Sigmoid colon (tissue), 7 donors: ENCODE results near the gene MXD4. TPM values are rescaled to one million over a fixed set of nuclear protein-coding genes. Genes with fewer than 3 reads are reported as not detected.
"Not testable (repeated sequence)": the region's sequence is repeated elsewhere in the genome, so short reads cannot be mapped to it uniquely, and the experiment has no call there.

Experiments used
- DNase-seq: peaks from one replicate; pipeline ENCODE4 v3.0.0-alpha.2; 2019
- H3K27ac ChIP-seq, 4 donors: fragments of 200-600 bp; sonication (generic); one replicate each; pipeline ENCODE4 v1.5.1; 2016 to 2019; ENCODE audit warnings: mild to moderate bottlenecking in 1 of 4
- H3K27me3 ChIP-seq, 3 donors: fragments of 200-600 bp; sonication (generic); one replicate each; pipeline ENCODE4 v1.5.1; 2019; ENCODE audit warnings: mild to moderate bottlenecking in 1 of 3
- H3K36me3 ChIP-seq, 4 donors: fragments of 200-600 bp; sonication (generic); one replicate each; pipeline ENCODE4 v1.5.1; 2016 to 2019
- H3K4me1 ChIP-seq, 4 donors: fragments of 200-600 bp; sonication (generic); one replicate each; pipeline ENCODE4 v1.5.1; 2017 to 2019
- H3K4me3 ChIP-seq, 4 donors: fragments of 200-600 bp; sonication (generic); one replicate each; pipeline ENCODE4 v1.5.1; 2017 to 2019; ENCODE audit warnings: mild to moderate bottlenecking in 2 of 4, moderate library complexity in 1 of 4
- H3K9me3 ChIP-seq, 4 donors: fragments of 200-600 bp in 3 of 4; sonication (generic) in 3 of 4; one replicate each; pipeline versions ENCODE4 v1.5.1 to v1.6.1; 2013 to 2019
- CTCF ChIP-seq, 4 experiments: fragments of 450-650 bp in 3 of 4; fragments of 200-600 bp in 1 of 4; IDR thresholded peaks; one replicate each; pipeline ENCODE4 v1.5.1; 2016 to 2019; ENCODE audit warnings: antibody characterized with exemption in 4 of 4, mild to moderate bottlenecking in 3 of 4, moderate library complexity in 2 of 4
- EP300 ChIP-seq, 4 donors: sonication (generic); formaldehyde crosslinking; IDR thresholded peaks; one replicate each; pipeline ENCODE4 v1.6.1; 2017; ENCODE audit warnings: antibody characterized with exemption in 4 of 4
- POLR2A ChIP-seq, 2 donors: fragments of 450-650 bp; IDR thresholded peaks; one replicate each; pipeline ENCODE4 v1.6.1; 2016; ENCODE audit warnings: antibody characterized with exemption in 2 of 2, mild to moderate bottlenecking in 2 of 2, moderate library complexity in 2 of 2
- POLR2AphosphoS5 ChIP-seq, 4 donors: sonication (generic); formaldehyde crosslinking; IDR thresholded peaks; one replicate each; pipeline ENCODE4 v1.6.1; 2017; ENCODE audit warnings: antibody characterized with exemption in 4 of 4
- WGBS, 2 donors: extraction: QIAGEN DNeasy Blood & Tissue Kit; methylation state at CpG; one replicate each; pipeline ENCODE4 v1.1.7; 2013; 5-methylcytosine and 5-hydroxymethylcytosine counted together
- intact Hi-C: fragments of 100-400 bp; cut with DNase I; formaldehyde crosslinking; loops from one replicate; pipeline ENCODE4 v1.15.1; 2023
- polyA plus RNA-seq, 3 donors: library from polyadenylated mRNA; stranded (reverse); fragments of 200-250 nt; gene quantifications; one replicate each; pipeline ENCODE4 v1.2.3, GENCODE V29; 2013
- small RNA-seq, 3 donors: library from RNA; depleted of rRNA; stranded (forward); fragments of <200 nt; gene quantifications; one replicate each; pipeline ENCODE3, GENCODE V24; 2016
- total RNA-seq, 4 donors: library from RNA; depleted of rRNA; stranded (reverse); fragments of >200 nt; gene quantifications; one replicate each; pipeline ENCODE4 v1.1.0, GENCODE V29; 2016
- donor health status: healthy with polysubstance abuse.
- donor health status: Bipolar disorder and iron deficiency.
- donor health status: healthy.

Gene MXD4
- total and polyA plus RNA-seq, 7 donors, result 25.0 to 62.0 (median 36.4) TPM

GRCh38 chr4:2218436-2218835 is 43.5 kb downstream of the MXD4 start:
- no peak for DNase-seq
- H3K4me3 ChIP-seq, result no peak overlapping the region
- H3K9me3 ChIP-seq, result no peaks in the 10 kb centered on the region
- WGBS, 2 donors, result 62 to 85% methylated on average over 1 of the region's 1 CpG
- intact Hi-C loops, result no loop called here
- no peaks in the 10 kb centered on the region for H3K27me3 ChIP-seq
- peaks cover 0 to 7% (median 0%) of the 10 kb centered on the region in 4 donors for H3K4me1 ChIP-seq
- TF ChIP-seq CTCF (IDR thresholded peaks at IDR 0.05), result no peak
- no peak for TF ChIP-seq POLR2A (IDR thresholded peaks at IDR 0.05)
- no peak for TF ChIP-seq EP300 (IDR thresholded peaks at IDR 0.05)
- no peak for TF ChIP-seq POLR2AphosphoS5 (IDR thresholded peaks at IDR 0.05)
- H3K27ac ChIP-seq, result no peak overlapping the region
- peaks cover 0 to 5% (median 4%) of the 10 kb centered on the region in 4 donors for H3K36me3 ChIP-seq

GRCh38 chr4:2217726-2218125 is 44.2 kb downstream of the MXD4 start:
- Histone ChIP-seq H3K36me3 (no peaks in the 10 kb centered on the region), H3K27ac (no peak overlapping the region), H3K4me3 (no peak overlapping the region), H3K27me3 (no peaks in the 10 kb centered on the region), H3K9me3 (no peaks in the 10 kb centered on the region), H3K4me1 (peaks cover 0 to 7% (median 0%) of the 10 kb centered on the region in 4 donors)
- no peak for DNase-seq
- intact Hi-C loops, result no loop called here
- 43 to 56% methylated on average over 3 of the region's 3 CpGs for WGBS, 2 donors
- TF ChIP-seq POLR2A (IDR thresholded peaks at IDR 0.05) (no peak), CTCF (IDR thresholded peaks at IDR 0.05) (no peak), EP300 (IDR thresholded peaks at IDR 0.05) (no peak), POLR2AphosphoS5 (IDR thresholded peaks at IDR 0.05) (no peak)

- H3K4me1 ChIP-seq, result no peaks in the 10 kb centered on the region
- peaks cover 0 to 9% (median 0%) of the 10 kb centered on the region in 4 donors for H3K36me3 ChIP-seq
- H3K27me3 ChIP-seq, result no peaks in the 10 kb centered on the region
- WGBS, 2 donors, result 63 to 85% methylated on average over 1 of the region's 1 CpG
- H3K9me3 ChIP-seq, result no peaks in the 10 kb centered on the region
- H3K27ac ChIP-seq, result no peak overlapping the region
- TF ChIP-seq EP300 (IDR thresholded peaks at IDR 0.05) (no peak), POLR2A (IDR thresholded peaks at IDR 0.05) (no peak), POLR2AphosphoS5 (IDR thresholded peaks at IDR 0.05) (no peak), CTCF (IDR thresholded peaks at IDR 0.05) (no peak)
- no peak for DNase-seq
- intact Hi-C loops, result no loop called here
- H3K4me3 ChIP-seq, result no peak overlapping the region
Measured at GRCh38 chr4:2212831-2213230, 49.1 kb downstream of the MXD4 start.

GRCh38 chr4:2202789-2203188 is 59.1 kb downstream of the MXD4 start:
- intact Hi-C loops, H3K4me3 ChIP-seq, H3K27ac ChIP-seq, H3K9me3 ChIP-seq, H3K4me1 ChIP-seq, DNase-seq, H3K27me3 ChIP-seq: not testable (repeated sequence)
- WGBS, 2 donors, result 96 to 100% methylated on average over 1 of the region's 1 CpG
- H3K36me3 ChIP-seq, result peaks cover 0 to 10% (median 0%) of the 10 kb centered on the region in 4 donors

Small RNA genes within 50 kb of the gene (small RNA-seq; reads per million reads assigned to genes)
- 0 reads per million in 3 donors for gene COX6B1P5

Other genes with a start within 250 kb of the MXD4 start
- gene NAT8L, start 202.8 kb downstream of the MXD4 start, total RNA-seq, result under 1 TPM in 3 of 4 donors, not detected in 1; 0.27 to 0.36 (median 0.28) TPM
- 1 to 10 TPM in 1 of 3 donors, under 1 TPM in 1, not detected in 1; under 0.01 to 2.4 TPM for gene NAT8L, start 202.8 kb downstream of the MXD4 start, polyA plus RNA-seq
- gene HAUS3, start 20.0 kb downstream of the MXD4 start, total RNA-seq, result 10 to 100 TPM; 12.1 to 18.5 (median 16.4) TPM
- 1 to 10 TPM; 3.2 to 7.7 (median 6.0) TPM for gene HAUS3, start 20.0 kb downstream of the MXD4 start, polyA plus RNA-seq
- 1 to 10 TPM; 1.8 to 9.4 (median 2.6) TPM for gene POLN, start 20.0 kb downstream of the MXD4 start, total RNA-seq
- 1 to 10 TPM in 1 of 3 donors, under 1 TPM in 1, not detected in 1; 0.60 to 1.1 TPM for gene POLN, start 20.0 kb downstream of the MXD4 start, polyA plus RNA-seq
- gene ZFYVE28, start 156.5 kb upstream of the MXD4 start, total RNA-seq, result 10 to 100 TPM in 1 of 4 donors, 1 to 10 TPM in 3; 3.1 to 13.0 (median 3.9) TPM
- 10 to 100 TPM; 15.0 to 24.1 (median 20.4) TPM for gene ZFYVE28, start 156.5 kb upstream of the MXD4 start, polyA plus RNA-seq
- not detected for gene CFAP99, start 156.8 kb upstream of the MXD4 start, total RNA-seq
- gene CFAP99, start 156.8 kb upstream of the MXD4 start, polyA plus RNA-seq, result under 1 TPM in 1 of 3 donors, not detected in 2; 0.58 TPM
- gene RNF4, start 207.0 kb upstream of the MXD4 start, total RNA-seq, result 10 to 100 TPM; 28.5 to 51.0 (median 40.4) TPM
- 10 to 100 TPM; 19.8 to 39.4 (median 31.2) TPM for gene RNF4, start 207.0 kb upstream of the MXD4 start, polyA plus RNA-seq